ENCODE data around the gene GCNT3. TPM values are rescaled to one million over a fixed set of nuclear protein-coding genes. Genes with fewer than 3 reads are reported as not detected.

The GCNT3 gene
- total RNA-seq, 4 donors from 2014 or later = not detected

DNA sequence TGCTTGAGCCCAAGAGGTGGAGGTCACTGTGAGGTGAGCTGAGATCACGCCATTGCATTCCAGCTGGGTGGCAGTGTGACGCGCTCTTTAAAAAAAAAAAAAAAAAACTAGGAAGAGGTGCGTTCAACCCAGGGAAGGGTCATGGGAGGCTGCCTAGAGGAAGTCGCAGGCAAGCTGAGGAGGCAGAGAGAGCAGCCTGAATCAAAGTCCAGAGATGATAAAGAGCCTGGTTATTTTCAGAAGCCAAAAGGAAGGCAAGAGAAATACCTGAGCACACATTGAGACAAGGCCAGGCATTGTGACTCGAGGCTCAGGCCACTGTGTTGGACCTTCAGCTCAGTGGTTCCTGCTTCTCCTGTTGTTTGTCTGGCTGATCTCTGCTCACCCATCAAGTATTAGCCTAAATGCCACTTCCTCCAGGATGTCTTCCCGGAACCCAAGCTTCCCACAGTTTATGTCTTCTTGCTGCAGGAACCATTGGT, 16.1 kb upstream of the GCNT3 start:
- TF ChIP-seq, protein P1, sequence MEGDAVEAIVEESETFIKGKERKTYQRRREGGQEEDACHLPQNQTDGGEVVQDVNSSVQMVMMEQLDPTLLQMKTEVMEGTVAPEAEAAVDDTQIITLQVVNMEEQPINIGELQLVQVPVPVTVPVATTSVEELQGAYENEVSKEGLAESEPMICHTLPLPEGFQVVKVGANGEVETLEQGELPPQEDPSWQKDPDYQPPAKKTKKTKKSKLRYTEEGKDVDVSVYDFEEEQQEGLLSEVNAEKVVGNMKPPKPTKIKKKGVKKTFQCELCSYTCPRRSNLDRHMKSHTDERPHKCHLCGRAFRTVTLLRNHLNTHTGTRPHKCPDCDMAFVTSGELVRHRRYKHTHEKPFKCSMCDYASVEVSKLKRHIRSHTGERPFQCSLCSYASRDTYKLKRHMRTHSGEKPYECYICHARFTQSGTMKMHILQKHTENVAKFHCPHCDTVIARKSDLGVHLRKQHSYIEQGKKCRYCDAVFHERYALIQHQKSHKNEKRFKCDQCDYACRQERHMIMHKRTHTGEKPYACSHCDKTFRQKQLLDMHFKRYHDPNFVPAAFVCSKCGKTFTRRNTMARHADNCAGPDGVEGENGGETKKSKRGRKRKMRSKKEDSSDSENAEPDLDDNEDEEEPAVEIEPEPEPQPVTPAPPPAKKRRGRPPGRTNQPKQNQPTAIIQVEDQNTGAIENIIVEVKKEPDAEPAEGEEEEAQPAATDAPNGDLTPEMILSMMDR (IDR thresholded peaks at IDR 0.05; ENCODE audit: low read depth) = no peak

DNA sequence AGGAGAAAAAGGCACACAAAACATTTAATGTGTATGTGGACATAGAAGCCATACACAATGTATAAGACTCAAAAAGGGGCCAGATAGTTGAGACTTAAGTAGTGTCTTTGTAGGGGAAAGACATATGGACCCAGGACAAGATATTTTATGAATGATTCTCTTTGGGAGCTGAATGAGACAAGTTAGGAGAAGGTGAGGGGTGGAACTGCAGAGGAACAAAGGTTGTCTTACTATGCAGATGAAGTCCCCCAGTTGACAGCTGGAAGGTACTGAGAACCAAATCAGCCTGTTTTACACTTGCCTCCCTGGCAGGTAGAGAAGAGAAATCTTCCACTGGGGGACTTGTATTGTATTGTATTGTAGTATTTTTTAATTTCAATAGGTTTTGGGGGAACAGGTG, 14.9 kb upstream of the GCNT3 start:
- TF ChIP-seq, protein P1 (IDR thresholded peaks at IDR 0.05; ENCODE audit: low read depth) = no peak

DNA sequence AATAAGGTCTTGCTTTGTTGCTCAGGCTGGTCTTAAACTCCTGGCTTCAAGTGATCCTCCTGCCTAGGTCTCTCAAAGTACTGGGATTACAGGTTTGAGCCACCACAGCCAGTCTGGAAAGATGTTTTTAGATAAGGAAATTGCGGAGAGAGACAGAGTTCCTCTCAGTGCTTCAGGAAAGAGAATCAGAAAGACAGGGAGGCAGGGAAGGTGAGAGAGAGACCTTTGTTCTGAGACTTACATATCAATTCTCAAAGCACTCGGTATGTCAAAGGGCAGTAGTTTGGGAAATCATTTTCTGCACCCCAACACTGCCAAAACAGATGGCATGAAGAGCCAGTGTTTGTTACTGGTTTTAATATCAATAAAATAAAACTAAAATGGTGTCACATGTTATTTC, 13.1 kb upstream of the GCNT3 start:
- TF ChIP-seq, protein P1 (IDR thresholded peaks at IDR 0.05; ENCODE audit: low read depth) = no peak

DNA sequence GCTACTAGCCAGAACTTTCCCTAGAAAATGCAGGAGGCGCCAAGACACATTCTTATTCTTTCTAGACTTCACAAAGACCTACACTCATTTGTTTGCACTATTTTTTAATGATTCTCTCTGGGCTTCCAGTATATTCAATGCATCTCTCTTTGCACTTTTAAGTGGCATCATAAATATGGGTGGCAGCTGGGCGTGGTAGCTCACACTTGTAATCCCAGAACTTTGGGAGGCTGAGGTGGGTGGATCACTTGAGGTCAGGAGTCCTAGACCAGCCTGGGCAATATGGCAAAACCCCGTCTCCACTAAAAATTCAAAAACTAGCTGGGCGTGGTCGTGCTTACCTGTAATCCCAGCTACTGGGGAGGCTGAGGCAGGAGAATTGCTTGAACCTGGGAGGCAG, 5.6 kb upstream of the GCNT3 start:
- TF ChIP-seq, protein P1 (IDR thresholded peaks at IDR 0.05; ENCODE audit: low read depth) = no peak

DNA sequence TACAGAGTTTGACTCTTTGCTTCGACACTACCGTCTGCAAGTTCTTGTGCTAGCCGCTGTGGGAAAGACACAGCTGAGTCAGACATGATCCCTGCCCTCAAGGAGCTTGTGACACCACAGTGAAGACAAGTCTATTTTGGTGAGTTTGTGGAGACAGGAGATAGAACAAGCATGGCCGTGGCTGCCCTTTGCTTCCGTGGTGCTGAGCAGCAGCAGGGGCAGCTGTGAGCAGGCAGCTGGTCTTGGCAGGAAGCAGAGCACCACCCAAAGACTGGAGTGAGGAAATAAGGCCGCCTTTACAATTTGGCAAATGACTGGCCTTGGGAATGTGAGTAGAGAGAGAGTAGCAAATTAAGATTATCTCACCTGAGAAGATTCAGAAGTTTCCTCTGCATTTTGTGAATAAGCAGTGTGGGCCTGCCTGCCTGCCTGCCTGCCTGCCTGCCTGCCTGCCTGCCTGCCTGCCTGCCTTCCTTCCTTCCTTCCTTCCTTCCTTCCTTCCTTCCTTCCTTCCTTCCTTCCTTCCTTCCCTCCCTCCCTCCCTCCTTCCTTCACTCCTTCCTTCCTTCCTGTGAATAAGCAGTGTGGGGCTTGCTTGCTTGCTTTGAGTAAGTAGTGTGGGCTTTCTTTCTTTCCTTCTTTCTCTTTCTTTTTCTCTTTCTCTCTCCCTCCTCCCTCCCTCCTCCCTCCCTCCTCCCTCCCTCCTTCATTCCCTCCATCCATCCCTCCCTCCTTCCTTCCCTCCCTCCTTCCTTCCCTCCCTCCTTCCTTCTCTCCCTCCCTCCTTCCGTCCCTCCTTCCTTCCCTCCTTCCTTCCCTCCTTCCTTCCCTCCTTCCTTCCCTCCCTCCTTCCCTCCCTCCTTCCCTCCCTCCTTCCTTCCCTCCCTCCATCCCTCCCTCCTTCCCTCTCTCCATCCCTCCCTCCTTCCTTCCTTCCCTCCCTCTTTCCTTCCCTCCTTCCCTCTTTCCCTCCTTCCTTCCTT, 1.6 kb upstream of the GCNT3 start:
- TF ChIP-seq, protein P1 (IDR thresholded peaks at IDR 0.05; ENCODE audit: low read depth) = no peak

DNA sequence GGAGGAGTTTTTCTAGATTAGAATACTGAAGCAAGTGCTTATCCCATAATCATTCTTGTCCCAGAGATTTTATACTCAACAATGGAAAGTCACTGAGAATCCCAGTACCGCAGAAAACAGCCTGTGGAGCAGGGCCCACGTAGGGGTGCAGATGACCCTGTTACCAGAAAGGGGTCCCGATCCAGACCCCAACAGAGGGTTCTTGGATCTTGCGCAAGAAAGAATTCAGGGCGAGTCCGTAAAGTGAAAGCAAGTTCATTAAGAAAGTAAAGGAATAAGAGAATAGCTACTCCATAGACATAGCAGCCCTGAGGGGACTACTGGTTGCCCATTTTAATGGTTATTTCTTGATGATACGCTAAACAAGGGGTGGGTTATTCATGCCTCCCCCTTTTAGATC, 2.6 kb downstream of the GCNT3 start:
- TF ChIP-seq, protein P1 (IDR thresholded peaks at IDR 0.05; ENCODE audit: low read depth) = no peak

DNA sequence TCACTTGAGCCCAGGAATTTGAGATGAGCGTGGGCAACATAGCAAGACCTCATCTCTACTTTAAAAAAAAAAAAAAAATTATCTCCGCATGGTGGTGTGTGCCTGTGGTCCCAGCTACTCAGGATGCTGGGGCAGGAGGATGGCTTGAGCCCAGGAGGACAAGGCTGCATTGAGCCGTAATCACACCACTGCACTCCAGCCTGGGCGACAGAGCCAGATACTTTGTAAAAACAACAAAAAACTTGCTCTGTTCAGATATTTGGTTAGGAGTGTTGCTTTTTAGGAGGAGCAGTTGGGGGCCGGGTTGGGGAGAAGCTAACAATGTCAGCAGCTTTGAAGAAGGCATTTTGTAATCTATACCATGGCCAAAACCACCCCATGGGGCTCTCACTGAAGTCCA, 4.1 kb downstream of the GCNT3 start:
- TF ChIP-seq, protein P1 (IDR thresholded peaks at IDR 0.05; ENCODE audit: low read depth) = no peak
